HTR-8/SVneo (cell line): Measurements from ENCODE around the gene CYB5B.
"Not testable (repeated sequence)": the region's sequence is repeated elsewhere in the genome, so short reads cannot be mapped to it uniquely, and the experiment has no call there.

Source experiments
- DNase-seq: peaks from one replicate; pipeline ENCODE4 v3.0.0; 2011; ENCODE audit warnings: low spot score, mixed read lengths; ENCODE audit not compliant: insufficient read length
- FAIRE-seq: peaks from 2 replicates; lab custom pipeline; 2011; peaks lifted over from hg19 to GRCh38; lab: Jason Lieb, UNC

CYB5B gene

DNA sequence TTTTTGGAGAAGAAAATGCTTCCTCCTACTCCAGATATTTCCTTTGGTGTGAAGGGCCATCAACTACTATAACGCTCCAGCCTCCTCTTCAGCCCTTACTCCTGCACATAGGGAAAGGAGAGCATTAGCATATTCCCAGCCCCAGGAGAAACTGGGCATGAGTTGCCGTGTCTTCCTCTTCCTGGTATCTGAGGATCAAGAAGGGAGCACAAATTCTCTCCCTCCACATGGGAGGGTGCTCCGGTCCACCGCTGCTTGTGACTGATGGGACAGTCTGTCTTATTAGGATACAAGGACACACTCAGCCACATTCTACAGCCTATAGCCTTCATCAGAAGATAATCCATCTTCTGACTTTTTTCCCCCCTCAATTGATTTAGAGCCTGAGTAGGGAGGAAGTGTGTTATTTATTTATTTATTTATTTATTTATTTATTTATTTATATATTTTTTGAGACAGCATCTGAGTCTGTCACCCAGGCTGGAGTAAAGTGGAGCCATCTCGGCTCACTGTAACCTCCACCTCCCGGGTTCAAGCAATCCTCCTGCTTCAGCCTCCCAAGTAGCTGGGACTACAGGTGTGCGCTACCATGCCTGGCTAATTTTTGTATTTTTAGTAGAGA, 16.6 kb upstream of the CYB5B start:
- FAIRE-seq (no peak), DNase-seq (no peak)

DNA sequence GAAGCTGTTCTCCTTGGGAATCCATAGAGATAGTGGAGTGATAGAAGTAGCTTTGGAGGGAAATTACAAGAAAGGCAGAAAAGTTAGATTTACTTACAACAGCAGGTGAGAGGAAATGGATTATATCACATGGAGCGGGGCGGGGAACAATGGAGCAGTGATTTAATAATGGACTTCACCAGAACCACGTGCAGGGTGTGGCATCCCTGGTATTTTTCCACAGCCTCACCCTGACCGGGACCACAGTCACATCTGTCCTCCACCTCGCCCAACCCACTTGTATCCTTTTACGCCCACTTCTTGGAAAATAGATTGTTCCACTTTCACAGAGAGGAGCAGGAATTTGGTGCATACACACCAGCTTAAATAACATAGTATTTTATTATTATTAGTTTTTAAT, 15.9 kb upstream of the CYB5B start:
- FAIRE-seq (no peak), DNase-seq (no peak)

DNA sequence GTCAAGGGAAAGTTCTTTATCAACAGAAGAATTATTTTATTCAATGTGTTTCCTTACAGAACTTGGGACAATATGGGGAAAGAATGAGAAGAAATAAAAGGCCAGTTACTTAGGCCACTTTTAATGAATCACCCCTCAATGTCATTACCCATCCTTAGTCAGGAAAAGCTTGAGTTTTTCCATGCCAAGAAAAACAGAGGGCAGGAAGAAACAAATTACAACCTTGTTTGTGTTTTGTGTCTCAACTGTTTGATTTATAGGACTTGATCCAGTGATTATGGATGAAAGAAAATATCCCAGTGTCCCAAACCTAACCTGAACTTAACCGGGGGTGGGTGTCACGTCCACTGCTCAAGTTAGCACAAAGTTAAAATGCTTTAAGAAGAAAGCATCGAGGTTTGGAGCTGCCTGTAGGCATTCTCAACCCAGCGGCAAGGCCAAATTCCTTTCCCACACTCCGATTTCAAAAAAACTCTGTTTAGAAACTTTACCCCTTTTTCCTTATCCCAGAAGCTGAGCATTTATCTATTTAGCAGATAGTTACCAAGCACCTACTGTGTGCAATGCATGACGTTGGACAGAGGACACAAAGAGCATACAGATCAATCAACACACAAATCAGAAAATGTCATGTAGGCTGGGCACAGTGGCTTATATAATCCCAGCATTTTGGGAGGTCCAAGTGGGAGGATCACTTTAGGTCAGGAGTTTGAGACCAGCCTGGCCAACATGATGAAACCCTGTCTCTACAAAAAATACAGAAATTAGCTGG, 14.0 kb upstream of the CYB5B start:
- FAIRE-seq (no peak), DNase-seq (no peak)

DNA sequence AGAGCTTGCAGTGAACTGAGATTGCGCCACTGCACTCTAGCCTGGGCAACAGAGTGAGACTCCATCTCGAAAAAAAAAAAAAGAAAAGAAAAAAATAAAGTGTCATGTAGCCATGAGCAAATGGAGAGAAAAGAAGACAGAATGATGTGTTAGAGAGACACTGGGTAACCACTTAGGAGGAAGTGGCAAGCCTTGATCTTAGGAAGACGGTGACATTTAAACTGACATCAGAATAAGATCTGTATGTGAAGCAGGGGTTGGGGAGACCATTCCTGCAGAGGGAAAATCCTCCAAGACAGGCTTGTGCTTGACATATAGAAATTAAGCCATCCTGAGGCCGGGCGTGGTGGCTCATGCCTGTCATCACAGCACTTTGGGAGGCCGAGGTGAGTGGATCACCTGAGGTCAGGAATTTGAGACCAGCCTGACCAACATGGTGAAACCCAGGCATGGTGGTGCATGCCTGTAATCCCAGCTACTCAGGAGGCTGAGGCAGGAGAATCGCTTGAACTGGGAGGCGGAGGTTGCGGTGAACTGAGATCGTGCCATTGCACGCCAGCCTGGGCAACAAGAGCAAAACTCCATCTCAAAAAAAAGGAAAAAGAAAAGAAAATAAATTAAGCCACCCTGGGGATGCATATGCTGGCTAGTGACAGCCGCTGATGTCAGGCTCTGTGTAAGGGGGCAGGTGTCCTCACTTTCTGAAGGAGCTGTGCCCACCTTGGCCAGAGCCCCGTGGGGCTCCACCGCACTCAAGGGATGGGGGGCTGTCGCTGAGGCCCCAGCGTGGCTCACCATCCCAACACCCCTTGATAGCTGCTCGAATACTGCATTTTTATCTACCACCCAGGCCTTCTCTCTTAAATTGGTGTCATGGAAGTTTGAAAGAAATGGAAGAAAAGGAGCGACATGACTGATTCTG, 13.1 kb upstream of the CYB5B start:
- FAIRE-seq (no peak), DNase-seq (no peak)

DNA sequence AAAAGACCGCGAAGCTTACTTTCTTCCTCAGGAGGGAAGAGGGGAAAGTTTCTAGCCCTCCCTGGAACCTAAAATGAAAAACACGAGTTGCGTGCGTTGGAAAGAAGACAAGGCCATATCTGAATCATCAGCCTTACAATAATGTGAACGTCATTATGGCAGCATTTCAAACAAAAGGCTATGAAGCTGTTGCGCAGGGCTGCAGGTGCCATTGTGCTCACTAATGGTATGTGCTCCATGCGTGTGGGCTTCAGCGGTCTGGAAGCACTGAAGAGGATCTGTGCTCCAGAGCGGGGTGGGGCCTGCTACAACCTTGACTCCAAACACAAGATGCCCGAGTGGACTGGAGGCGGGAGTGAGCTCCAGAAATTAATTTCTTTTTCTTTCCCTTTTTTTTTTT, 12.1 kb upstream of the CYB5B start:
- DNase-seq (no peak), FAIRE-seq (no peak)

DNA sequence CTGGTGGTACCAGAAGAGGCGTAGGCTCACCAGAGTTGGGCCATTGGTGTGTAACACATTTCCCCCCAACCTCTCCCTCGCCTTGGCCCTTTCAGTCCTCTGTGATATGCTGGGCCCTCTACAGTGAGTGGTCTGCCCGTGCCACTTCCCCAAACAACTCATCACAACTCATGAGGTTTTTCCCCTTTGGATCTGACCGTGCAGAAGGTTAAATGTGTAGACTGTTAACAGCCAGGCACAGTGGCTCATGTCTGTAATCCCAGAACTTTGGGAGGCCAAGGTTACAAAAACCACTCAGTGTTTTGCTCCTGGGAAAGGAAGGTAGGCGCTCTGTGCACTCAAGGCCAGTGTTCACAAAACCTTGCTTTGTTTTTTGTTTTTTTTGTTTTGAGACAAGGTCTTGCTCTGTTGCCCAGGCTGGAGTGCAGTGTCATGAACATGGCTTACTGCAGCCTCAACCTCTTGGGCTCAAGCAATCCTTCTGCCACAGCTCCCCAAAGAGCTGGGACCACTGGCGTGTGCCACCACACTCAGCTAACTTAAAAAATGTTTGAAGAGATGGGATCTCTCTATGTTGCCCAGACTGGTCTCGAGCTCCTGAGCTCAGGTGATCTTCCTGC, 11.3 kb upstream of the CYB5B start:
- DNase-seq (no peak), FAIRE-seq (no peak)

DNA sequence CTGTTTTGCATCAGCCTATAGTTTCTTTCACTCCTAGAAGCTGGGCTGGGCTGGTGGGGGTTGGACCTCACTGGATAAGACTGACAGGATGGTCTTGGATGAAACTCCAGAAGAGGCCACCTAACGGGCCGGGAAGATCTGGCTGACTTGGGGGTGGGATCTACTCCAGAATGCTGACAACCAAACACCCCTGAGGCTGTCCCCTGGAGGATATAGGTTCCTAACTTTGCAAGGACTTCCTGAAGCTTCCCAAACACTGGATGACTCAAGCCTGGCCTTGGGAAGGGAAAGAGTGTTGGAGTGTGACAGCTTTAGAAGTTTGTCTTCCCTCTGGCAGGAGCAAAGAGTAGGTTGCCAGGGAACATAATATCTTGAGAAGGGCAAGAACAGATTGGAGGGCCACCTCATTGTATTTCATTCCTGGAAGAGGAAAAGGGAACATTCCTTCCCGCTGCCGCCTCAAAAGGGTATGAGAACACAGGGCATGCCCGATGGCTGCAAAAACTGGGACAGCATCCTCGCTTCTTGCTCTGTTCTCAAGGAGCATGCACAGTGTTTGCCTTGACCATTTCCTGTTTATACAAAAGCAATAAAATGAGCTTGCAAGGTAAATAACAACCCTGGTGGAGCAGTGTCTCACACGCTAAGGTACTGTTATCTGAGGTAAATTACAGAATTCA, 6.8 kb upstream of the CYB5B start:
- DNase-seq (no peak), FAIRE-seq (no peak)

DNA sequence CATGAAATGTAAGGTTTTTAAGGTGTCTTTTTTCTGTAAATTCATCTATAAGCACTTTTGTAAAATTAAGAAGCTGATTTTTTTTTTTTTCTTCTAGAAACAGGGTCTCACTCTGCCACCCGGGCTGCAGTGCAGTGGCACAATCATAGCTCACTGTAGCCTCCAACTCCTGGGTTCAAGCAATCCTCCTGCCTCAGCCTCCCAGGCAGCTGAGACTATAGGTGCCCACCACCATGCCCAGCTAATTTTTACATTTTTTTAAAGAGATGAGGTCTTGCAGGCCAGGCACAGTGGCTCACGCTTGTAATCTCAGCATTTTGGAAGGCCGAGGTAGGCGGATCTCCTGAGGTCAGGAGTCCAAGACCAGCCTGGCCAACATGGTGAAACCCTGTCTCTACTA, 4.5 kb upstream of the CYB5B start:
- no peak for FAIRE-seq

DNA sequence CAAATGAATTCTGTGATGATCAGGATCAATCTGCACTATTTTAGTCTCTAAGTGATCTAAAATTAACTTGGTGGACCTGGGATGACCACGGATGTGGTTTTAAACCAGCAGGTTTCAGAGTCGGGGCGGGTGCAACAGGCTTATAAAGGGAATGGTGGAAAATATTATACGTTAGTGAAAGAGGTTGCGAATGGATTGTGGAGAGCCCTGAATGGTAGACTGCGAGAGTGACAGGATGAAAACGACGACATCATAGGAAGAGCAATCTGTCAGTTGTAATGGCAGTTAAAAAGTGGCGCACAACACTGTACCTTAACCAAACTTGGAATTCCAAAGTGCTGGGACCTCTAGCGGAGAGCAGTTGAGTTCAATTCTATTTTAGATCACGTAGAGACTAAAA, 1.2 kb upstream of the CYB5B start:
- DNase-seq (no peak), FAIRE-seq (no peak)

More for the DNA sequence above, 4.5 kb upstream of the CYB5B start:
- no peak for DNase-seq

DNA sequence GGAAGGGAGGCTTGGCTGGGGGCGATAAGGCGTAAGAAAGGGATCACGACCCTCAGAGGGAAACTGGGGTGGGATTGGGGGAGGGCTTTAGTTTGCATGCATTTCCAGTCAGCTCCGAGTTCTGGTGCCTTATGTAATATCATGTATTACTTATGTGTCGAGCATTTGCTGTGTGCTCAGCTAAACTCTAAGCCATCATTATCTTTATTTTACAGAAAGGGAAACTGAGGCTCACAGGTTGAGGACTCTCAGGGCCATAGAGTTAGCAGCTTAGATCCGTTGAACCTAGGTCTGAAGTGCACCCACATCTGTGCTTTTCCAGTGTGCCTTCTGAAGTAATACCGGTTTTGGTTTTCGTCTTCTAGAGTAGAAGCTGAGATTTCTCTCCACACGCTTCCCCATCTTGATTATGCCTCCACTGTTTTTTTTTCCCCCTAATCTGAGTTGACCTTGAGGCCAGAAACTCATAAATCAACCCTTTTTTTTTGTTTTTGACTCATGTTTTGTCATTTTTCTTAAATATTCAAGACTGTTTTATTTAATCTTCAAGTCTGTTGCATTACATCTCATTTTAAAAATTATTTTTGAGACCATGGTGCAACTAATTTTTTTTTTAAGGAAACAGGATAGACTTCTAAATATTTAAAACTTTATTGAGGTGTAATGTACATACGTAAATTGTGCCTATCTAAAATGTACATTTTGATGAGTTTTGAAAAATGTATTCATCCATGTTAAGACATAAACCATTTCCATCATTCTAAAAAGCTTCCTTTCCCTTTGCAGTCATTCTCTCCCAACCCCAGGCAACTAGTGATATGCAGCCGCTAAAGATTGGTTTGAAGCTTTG, 741 bp downstream of the CYB5B start:
- no peak for FAIRE-seq
- DNase-seq = no peak

DNA sequence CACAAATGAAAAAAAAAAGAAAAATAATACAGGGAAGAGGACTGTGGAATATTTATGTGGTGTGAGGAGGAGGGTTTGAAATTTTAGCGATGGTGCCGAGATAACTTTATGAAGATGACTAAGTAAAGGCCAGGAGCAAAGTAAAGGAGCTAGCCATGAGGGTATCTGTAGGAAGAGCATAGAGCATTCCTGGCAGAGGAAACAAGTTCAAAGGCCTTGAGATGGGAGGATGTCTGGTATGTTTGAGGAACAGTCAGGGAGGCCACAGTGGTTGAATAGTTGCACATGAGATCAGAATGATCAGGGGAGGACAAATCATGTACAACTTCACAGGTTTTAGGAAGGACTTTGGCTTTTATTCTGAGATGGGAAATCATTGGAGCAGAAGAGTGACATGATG, 4.2 kb downstream of the CYB5B start:
- no peak for DNase-seq
- FAIRE-seq = no peak

DNA sequence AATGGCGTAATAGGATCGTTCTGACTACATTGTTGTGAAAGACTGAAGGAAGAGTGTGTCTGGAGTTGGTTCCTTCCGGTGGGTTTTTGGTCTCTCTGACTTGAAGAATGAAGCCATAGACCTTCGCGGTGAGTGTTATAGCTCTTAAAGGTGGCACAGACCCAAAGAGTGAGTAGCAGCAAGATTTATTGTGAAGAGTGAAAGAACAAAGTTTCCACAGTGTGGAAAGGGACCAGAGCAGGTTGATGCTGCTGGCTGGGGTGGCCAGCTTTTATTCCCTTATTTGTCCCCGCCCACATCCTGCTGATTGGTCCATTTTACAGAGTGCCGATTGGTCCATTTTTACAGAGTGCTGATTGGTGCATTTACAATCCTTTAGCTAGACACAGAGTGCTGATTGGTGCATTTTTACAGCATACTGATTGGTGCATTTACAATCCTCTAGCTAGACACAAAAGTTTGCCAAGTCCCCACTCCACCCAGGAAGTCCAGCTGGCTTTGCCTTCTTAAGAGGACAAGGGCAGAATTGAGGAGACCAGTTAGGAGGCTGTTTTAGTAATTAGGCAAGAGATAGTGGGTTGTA, 4.7 kb downstream of the CYB5B start:
- DNase-seq, FAIRE-seq: not testable (repeated sequence)

DNA sequence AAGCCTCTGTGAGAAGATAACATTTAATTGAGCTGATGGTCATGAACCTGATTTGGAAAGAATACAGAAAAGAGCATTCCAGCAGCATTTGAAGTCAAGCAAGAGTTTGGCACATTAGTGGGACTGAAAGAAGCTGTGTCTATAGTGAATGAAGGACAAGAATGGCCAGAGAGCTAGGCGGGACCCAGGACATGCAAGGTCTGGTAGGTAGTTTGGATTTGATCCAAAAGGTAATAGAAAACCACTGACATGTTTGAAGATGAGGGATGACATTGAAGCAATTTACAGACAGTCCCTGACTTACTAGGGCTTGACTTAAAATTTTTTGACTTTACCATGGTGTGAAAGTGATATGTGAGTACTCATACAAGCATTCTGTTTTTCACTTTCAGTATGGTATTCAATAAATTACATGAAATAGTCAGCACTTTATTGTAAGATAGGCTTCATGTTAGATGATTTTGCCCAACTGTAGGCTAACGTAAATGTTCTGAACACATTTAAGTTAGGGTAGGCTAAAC, 7.6 kb downstream of the CYB5B start:
- FAIRE-seq (no peak), DNase-seq (no peak)

DNA sequence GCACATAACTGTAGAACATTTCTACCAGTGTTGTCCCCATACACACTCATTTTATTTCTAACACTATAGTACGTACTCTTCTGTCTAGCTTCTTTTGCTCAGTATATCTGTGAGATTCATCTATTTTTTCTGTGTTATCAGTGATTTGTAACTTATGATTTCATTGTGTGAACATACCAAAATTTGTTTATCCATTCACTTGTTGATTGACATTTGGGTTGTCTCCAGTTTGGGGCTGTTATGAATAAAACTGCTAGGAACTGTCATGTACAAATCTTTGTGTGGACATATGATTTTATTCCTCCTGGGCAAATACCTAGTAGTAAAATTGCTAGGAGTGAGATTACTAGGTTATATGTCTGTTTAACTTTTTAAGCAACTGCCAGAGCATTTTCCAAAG, 9.6 kb downstream of the CYB5B start:
- DNase-seq = no peak
- no peak for FAIRE-seq

DNA sequence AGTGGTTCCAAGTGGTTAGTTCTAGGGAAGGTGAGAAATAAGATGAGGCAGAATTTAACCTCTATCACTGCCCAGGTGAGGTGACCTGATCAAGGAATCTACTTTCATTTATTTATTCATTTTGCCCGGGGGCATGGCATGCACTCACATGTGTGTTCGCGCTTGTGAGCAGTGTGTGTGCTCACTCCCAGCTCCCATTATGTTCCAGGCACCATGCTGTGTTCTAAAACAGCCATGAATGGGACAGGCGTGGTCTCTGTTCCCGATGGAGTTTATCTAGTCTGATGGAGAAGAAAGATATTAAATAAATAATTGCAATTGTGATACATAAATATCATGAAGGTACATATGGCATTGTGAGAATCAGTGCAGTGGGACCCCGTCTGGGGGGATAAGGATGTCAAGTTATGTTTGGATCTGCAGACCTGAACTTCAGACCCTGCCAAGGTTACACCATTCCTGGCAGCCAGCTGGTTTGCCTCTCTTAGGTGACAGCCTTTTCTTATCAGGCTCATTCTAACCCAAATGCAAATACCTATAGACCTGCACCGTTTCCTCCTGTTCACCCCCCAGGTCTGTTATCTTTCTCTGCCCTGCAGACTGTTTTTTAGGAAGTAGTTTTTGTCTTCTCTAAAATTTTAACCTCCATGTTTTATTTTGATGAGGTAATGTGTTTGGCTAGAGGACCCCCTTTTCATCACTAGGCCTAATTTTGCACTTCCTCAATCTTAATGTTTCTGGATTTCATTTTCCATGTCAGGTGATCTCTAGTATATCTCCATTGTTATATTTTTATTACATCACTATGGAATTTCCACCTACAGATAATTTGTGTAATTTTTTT, 11.8 kb downstream of the CYB5B start:
- DNase-seq (no peak), FAIRE-seq (no peak)

DNA sequence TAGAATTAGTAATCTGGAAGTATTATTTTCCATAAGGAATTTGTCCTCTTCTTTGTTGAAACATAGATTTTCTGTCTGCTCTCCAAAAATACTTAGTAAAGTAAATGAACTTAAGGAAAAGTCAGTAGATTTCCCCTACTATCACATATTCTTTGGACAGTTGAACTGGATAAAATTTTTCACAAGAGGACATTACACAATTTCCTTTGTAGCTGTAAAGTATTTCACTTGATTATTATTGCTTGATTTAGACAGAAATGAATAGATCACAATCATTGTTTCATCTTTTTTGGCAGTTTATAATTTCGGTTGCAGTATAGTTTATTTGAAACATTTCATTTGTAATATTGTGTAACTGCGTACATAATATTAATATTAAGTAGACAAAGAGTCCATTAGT, 12.5 kb downstream of the CYB5B start:
- FAIRE-seq (no peak), DNase-seq (no peak)

DNA sequence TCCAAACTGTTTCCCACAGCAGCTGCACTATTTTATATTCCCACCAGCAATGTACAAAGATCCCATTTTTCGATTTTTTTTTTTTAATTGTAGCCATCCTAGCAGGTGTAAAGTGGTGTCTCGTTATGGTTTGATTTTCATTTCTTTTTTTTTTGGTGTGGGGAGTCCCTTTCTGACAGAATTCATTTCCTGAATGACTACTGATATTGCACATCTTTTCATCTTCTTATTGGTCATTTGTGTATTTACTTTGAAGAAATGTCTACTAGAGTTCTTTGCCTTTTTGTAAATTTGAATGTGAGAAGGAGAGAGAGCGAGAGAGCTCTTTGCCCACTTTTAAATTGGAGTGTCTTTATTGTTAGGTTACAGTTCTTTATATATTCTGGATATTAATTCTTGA, 14.0 kb downstream of the CYB5B start:
- FAIRE-seq (no peak), DNase-seq (no peak)

DNA sequence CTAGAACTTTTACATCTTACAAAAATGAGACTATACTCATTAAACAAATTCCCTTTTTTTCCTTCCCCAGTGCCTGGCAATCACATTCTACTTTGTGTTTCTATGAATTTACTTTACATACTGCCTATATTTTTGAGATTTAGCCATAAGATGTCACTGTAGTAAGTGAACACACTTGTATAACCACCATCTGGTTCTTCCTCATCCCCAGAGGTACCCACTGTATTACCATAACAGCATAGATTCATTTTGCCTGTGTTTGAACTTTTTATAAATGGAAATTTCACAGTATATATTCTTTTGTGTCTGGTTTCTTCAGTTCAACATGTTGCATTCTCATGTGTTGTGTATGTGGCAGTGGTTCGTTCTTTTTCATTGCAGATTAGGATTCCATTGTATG, 15.8 kb downstream of the CYB5B start:
- FAIRE-seq (no peak), DNase-seq (no peak)
